GM12891 (cell line): ENCODE measurements around the gene OSBP.

Experiments used
- POLR2A ChIP-seq: IDR thresholded peaks from 2 replicates; pipeline ENCODE4 v1.6.1; 2011; ENCODE audit warnings: low read depth, low read length, control low read depth
- POLR2AphosphoS5 ChIP-seq: IDR thresholded peaks from 2 replicates; pipeline ENCODE4 v1.6.1; 2011; ENCODE audit warnings: low read depth, low read length, control low read depth
- TAF1 ChIP-seq: IDR thresholded peaks from 2 replicates; pipeline ENCODE4 v1.6.1; 2011; ENCODE audit warnings: low read depth, low read length, control low read depth

GRCh38 chr11:59556115-59556916 is 59.3 kb downstream of the OSBP start:
- no peak for TF ChIP-seq POLR2AphosphoS5
- TF ChIP-seq POLR2A, result no peak
- TF ChIP-seq TAF1, result no peak
